ENCODE results near the gene PPP1R7. TPM values are rescaled to one million over a fixed set of nuclear protein-coding genes. Genes with fewer than 3 reads are reported as not detected.

The PPP1R7 gene
- total RNA-seq, 1 donor from 2014 or later, result 60.7 TPM

- Histone ChIP-seq H3K4me3 (no peak overlapping the region), H3K36me3 (no peaks in the 10 kb centered on the region), H3K27me3 (no peaks in the 10 kb centered on the region), H3K4me1 (no peaks in the 10 kb centered on the region), H3K9me3 (no peaks in the 10 kb centered on the region), H3K27ac (no peak overlapping the region)
- DNase-seq (no peak), ATAC-seq (no peak)
- TF ChIP-seq, protein P1, sequence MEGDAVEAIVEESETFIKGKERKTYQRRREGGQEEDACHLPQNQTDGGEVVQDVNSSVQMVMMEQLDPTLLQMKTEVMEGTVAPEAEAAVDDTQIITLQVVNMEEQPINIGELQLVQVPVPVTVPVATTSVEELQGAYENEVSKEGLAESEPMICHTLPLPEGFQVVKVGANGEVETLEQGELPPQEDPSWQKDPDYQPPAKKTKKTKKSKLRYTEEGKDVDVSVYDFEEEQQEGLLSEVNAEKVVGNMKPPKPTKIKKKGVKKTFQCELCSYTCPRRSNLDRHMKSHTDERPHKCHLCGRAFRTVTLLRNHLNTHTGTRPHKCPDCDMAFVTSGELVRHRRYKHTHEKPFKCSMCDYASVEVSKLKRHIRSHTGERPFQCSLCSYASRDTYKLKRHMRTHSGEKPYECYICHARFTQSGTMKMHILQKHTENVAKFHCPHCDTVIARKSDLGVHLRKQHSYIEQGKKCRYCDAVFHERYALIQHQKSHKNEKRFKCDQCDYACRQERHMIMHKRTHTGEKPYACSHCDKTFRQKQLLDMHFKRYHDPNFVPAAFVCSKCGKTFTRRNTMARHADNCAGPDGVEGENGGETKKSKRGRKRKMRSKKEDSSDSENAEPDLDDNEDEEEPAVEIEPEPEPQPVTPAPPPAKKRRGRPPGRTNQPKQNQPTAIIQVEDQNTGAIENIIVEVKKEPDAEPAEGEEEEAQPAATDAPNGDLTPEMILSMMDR (IDR thresholded peaks at IDR 0.05), result no peak
- intact Hi-C loops (cut with DNase I), result no loop called here
Measured at GRCh38 chr2:241115361-241115760, 34.9 kb upstream of the PPP1R7 start.

- no peaks in the 10 kb centered on the region for H3K27me3 ChIP-seq
- no peaks in the 10 kb centered on the region for H3K36me3 ChIP-seq
- DNase-seq (no peak), ATAC-seq (peak; percentile 10)
- H3K27ac ChIP-seq, result no peak overlapping the region
- no peak overlapping the region for H3K4me3 ChIP-seq
- H3K4me1 ChIP-seq, result no peaks in the 10 kb centered on the region
- TF ChIP-seq, protein P1 (IDR thresholded peaks at IDR 0.05), result no peak
- no peaks in the 10 kb centered on the region for H3K9me3 ChIP-seq
- intact Hi-C loops (cut with DNase I), result no loop called here
Measured at GRCh38 chr2:241116606-241117560, 33.4 kb upstream of the PPP1R7 start.

- H3K36me3 ChIP-seq, result no peaks in the 10 kb centered on the region
- TF ChIP-seq, protein P1 (IDR thresholded peaks at IDR 0.05), result no peak
- DNase-seq, result no peak
- no peak overlapping the region for H3K4me3 ChIP-seq
- intact Hi-C loops (cut with DNase I), result no loop called here
- ATAC-seq, result peak; percentile 17
- H3K4me1 ChIP-seq, result no peaks in the 10 kb centered on the region
- H3K27ac ChIP-seq, result no peak overlapping the region
- H3K27me3 ChIP-seq, result no peaks in the 10 kb centered on the region
- H3K9me3 ChIP-seq, result no peaks in the 10 kb centered on the region
Measured at GRCh38 chr2:241118737-241119505, 31.3 kb upstream of the PPP1R7 start.

DNA sequence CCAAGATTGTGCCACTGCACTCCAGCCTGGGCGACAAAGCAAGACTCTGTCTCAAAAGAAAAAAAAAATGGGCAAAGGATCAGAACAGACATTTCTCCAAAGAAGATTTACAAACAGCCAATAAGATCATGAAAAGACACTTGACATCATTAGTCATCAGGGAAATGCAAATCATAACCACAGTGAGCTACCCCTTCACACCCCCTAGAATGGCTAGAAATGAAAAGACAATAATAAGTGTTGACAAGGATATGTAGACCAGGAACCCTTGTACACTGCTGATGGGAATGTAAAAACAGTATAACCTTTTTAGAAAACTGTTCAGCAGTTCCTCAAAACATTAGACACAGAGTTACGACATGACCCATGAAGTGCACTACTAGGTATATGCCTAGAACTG lies 29.8 kb upstream of the PPP1R7 start:
- intact Hi-C loops (cut with DNase I), result no loop called here
- H3K27ac ChIP-seq, result no peak overlapping the region
- H3K9me3 ChIP-seq, result no peaks in the 10 kb centered on the region
- TF ChIP-seq, protein P1 (IDR thresholded peaks at IDR 0.05), result no peak
- DNase-seq, result no peak
- no peaks in the 10 kb centered on the region for H3K36me3 ChIP-seq
- no peaks in the 10 kb centered on the region for H3K4me1 ChIP-seq
- H3K27me3 ChIP-seq, result no peaks in the 10 kb centered on the region
- no peak for ATAC-seq
- H3K4me3 ChIP-seq, result no peak overlapping the region

DNA sequence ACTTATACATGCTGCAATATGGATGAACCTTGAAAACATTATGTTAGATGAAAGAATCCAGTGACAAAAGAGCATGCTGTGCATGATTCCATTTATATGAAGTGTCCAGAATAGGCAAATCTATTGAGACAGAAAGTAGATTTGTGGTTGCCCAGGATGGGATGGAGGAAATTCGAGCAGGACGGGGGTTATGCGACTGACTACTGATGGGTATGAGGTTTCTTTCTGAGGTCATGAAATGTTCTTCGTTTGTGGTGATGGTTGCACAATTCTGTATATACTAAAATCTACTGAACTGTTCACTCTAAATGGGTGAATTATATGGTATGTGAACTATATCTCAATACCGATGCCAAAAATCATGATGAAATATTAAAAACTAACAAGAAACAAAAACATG lies 29.3 kb upstream of the PPP1R7 start:
- no peak for ATAC-seq
- TF ChIP-seq, protein P1 (IDR thresholded peaks at IDR 0.05), result no peak
- Histone ChIP-seq H3K27me3 (no peaks in the 10 kb centered on the region), H3K4me1 (no peaks in the 10 kb centered on the region), H3K4me3 (no peak overlapping the region), H3K9me3 (no peaks in the 10 kb centered on the region), H3K36me3 (no peaks in the 10 kb centered on the region), H3K27ac (no peak overlapping the region)
- no peak for DNase-seq
- intact Hi-C loops (cut with DNase I), result no loop called here

Measured in upper lobe of right lung (tissue), 1 donor.